Glomerular endothelial cell (primary cell): ENCODE data around the gene SORCS2. TPM values are rescaled to one million over a fixed set of nuclear protein-coding genes. Genes with fewer than 3 reads are reported as not detected.

Source experiments
- DNase-seq: peaks from one replicate; pipeline ENCODE4 v3.0.0-alpha.2; 2011; ENCODE audit warnings: low read depth, low spot score; ENCODE audit errors: extremely low read depth
- total RNA-seq: library from RNA; depleted of rRNA; stranded (reverse); fragments of >200 nt; gene quantifications from 2 replicates; pipeline ENCODE4 v1.2.3, GENCODE V29; 2015

Gene SORCS2
- total RNA-seq, 1 donor from 2014 or later, result 0.64 TPM

- no peak for DNase-seq
These were observed 106.9 kb downstream of the SORCS2 start for GRCh38 chr4:7299010-7299907.

- no peak for DNase-seq
These were observed 107.8 kb downstream of the SORCS2 start for GRCh38 chr4:7299908-7300710.

GRCh38 chr4:7300711-7301095, 108.4 kb downstream of the SORCS2 start:
- DNase-seq, result no peak

GRCh38 chr4:7301126-7301785, 108.9 kb downstream of the SORCS2 start:
- DNase-seq, result no peak

GRCh38 chr4:7301846-7302630, 109.7 kb downstream of the SORCS2 start:
- no peak for DNase-seq

GRCh38 chr4:7302781-7303404, 110.6 kb downstream of the SORCS2 start:
- DNase-seq, result no peak

- no peak for DNase-seq
These were observed 111.2 kb downstream of the SORCS2 start for GRCh38 chr4:7303561-7303960.

- DNase-seq, result no peak
These were observed 112.1 kb downstream of the SORCS2 start for GRCh38 chr4:7304436-7304835.

- DNase-seq, result no peak
These were observed 114.0 kb downstream of the SORCS2 start for GRCh38 chr4:7306021-7306965.

- DNase-seq, result no peak
These were observed 114.6 kb downstream of the SORCS2 start for GRCh38 chr4:7306986-7307385.

GRCh38 chr4:7307394-7308099, 115.2 kb downstream of the SORCS2 start:
- no peak for DNase-seq

- no peak for DNase-seq
These were observed 116.8 kb downstream of the SORCS2 start for GRCh38 chr4:7309181-7309580.

GRCh38 chr4:7309636-7310390, 117.5 kb downstream of the SORCS2 start:
- no peak for DNase-seq

- DNase-seq, result no peak
These were observed 118.1 kb downstream of the SORCS2 start for GRCh38 chr4:7310451-7310850.

GRCh38 chr4:7311205-7311604, 118.9 kb downstream of the SORCS2 start:
- no peak for DNase-seq

- no peak for DNase-seq
These were observed 120.4 kb downstream of the SORCS2 start for GRCh38 chr4:7312691-7313090.

GRCh38 chr4:7313347-7313811, 121.0 kb downstream of the SORCS2 start:
- DNase-seq, result no peak
